DOHH2 (cell line): ENCODE measurements around the gene CCDC106.

ENCODE experiments used
- CTCF ChIP-seq: fragments of 200-600 bp; sonication (generic); IDR thresholded peaks from one replicate; pipeline ENCODE4 v1.5.1; 2014; ENCODE audit warnings: antibody characterized with exemption, mild to moderate bottlenecking, low read depth, low read length; ENCODE audit not compliant: poor library complexity, severe bottlenecking
- EZH2phosphoT487 ChIP-seq: fragments of 200-600 bp; sonication (generic); IDR thresholded peaks from 2 replicates; pipeline ENCODE4 v1.6.1; 2017; ENCODE audit warnings: borderline replicate concordance, mild to moderate bottlenecking, antibody characterized with exemption, low read length, moderate library complexity, mixed read lengths

DNA sequence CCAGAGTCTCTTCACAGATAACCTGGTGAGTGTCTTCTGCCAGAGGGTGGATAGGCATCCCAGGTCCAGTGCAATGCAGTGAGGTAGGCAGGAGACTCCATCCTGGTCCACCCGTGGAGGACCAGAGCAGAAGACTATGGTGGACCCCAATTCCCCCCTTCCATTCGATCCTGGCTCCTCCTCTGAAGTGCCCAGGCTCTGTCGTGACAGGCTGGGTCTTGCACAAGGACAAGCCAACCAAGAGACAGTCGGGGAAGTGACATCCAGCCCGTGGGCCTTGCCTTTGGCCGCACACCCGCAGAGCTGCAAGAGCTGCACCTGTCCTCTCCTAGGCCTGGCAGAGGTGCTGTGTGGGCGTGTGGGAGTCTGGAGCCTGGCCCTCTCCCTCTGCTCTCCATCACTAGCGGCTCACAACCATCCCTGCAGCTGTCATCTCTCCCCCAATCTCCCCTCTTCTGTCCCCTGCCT lies 26.8 kb upstream of the CCDC106 start:
- TF ChIP-seq CTCF (no peak), EZH2phosphoT487 (no peak)
